Islet precursor cell (in vitro differentiated cells): ENCODE data around the gene PPM1M.

Source experiments
- DNase-seq: peaks from one replicate; pipeline ENCODE4 v3.0.0-alpha.2; 2018

PPM1M gene

GRCh38 chr3:52299247-52299878 is 53.8 kb downstream of the PPM1M start:
- no peak for DNase-seq
